NCI-H2196 treated with DMSO at 0.1 percent for 48 hours (cell line): Measurements from ENCODE around the gene RPS29.
A peak's percentile ranks its signal among the peaks of the same experiment; 100 is the strongest.
"Not testable (repeated sequence)": the region's sequence is repeated elsewhere in the genome, so short reads cannot be mapped to it uniquely, and the experiment has no call there.

Experiments used
- DNase-seq: peaks from one replicate; lab custom pipeline; 2025; ENCODE audit not compliant: unreplicated experiment; lab: John Stamatoyannopoulos, UW

RPS29 gene

DNA sequence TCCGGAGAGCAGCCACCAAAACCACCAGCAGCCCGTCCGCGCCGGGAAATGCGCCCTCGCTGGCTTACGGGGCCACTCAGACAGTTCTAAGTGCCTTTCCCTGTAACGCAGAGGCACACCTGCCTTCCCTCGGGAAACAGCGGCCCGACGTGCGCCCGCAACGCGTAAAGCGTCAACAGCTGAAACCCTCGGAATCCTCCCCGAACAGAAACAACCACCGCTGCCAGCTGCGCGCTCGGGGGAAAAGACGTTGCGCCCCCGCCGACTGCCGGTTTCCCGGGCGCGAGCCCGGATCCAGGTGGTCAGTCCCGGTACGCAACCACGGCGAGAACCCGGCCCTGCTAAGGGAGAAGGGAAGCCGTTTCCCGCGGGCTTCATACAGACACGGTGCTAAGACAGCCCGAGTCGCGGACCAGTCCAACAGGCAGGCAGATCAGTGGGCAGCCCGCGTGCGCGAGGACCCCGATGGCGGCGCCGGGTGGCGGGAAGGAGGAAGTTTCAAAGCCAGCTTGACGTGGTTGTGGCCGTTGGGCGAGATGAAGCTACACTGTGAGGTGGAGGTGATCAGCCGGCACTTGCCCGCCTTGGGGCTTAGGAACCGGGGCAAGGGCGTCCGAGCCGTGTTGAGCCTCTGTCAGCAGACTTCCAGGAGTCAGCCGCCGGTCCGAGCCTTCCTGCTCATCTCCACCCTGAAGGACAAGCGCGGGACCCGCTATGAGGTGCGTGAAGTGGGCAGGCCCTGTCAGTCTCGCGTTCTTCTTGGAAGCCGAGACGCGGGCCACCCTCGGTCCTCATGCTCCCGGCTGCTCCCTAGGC lies 12.5 kb upstream of the RPS29 start, which contains the start of gene LRR1:
TSS of gene LRR1 (plus strand) at position 456 of the 816 bp plus-strand sequence. CDS start at position 537, 81 bp downstream.
- peak; percentile 72 for DNase-seq

DNA sequence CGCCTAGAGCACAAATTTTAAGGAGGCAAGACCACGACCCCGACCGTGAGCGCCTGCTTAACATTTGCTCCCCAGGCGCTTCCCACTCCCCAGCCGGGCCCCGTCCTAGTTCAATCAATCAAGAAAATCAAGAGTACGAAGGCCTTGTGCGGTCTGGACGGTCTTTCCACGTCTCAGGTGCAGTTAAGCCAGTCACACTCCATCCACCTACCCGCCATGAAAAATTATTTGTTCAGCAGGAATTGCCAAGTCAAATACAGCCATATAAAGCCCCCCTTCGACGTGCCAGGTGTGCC lies 12.0 kb upstream of the RPS29 start:
- DNase-seq: no peak

DNA sequence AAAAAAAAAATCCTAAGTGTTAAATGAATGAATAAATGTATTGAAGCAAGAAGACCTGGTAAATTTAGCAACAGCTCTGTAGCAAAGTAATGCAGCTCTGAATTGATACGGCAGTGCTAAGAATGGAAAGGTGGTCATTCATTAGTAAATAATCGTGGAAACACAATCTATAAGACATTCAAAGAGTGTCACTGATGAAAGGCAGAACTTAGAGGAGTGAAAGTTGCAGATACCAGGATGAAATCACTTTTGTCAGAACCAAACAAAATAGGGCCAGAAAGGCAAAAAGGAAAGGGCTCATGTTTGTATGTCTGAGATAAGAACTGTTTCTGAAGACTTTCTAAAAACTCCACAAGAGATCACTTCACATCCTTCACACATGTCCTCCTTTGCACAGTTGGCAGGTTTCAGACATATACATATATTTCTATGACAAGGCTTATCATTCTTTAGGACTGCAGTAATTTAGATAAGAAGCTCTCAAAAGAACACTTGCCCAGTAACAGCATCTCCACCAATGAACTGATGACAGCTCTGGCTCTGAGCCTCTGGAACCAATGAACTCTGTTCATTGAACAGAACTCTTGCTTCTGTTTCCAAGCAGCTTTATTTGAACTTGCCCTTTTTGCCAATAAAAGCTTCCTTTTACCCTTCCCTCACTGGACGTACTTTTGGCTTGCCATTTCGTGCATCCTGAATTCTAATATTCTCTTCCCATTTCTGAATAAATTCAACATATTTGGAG lies 8.3 kb upstream of the RPS29 start:
- no peak for DNase-seq

GRCh38 chr14:49593016-49593415 lies 6.8 kb upstream of the RPS29 start:
- DNase-seq: no peak

DNA sequence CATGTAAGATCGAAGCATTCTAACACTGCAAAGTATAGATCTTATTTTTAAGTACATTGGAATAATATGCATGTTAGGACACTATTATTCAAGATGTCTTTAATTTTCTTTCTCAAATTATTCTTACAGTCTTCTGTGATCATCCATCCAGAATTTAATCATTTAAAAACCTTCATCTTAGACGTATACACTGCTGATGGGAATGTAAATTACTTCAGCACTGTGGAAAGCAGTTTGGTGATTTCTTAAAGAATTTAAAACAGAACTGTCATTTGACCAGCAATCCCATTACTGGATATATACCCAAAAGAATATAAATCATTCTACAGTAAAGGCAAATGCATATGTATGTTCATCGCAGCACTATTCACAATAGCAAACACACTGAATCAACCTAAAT lies 3.2 kb upstream of the RPS29 start:
- DNase-seq: no peak

- DNase-seq: peak; percentile 35
Measured at GRCh38 chr14:49586673-49587460, 687 bp upstream of the RPS29 start.

DNA sequence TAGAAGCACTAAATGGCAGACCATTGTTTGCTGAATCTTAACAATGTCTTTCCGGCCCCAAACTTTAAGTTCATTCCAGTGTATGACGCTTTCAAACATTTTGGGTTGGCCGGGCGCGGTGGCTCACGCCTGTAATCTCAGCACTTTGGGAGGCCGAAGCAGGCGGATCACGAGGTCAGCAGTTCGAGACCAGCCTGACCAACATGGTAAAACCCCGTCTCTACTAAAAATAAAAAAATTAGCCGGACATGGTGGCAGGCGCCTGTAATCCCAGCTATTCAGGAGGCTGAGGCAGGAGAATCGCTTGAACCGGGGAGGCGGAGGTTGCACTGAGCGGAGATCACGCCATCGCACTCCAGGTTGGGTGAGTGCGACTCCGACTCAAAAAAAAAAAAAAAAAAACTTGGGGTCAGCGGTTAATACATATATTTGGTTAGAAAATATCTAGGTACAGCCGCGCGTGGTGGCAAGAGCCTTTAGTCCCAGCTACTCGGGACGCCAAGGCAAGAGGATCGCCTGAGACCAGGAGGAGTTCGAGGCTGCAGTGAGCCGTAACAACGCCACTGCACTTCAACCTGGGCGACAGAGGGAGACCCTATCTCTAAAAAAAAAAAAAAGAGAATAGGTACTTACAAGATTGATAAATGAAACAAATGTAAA lies 1.1 kb downstream of the RPS29 start:
- not testable (repeated sequence) for DNase-seq

DNA sequence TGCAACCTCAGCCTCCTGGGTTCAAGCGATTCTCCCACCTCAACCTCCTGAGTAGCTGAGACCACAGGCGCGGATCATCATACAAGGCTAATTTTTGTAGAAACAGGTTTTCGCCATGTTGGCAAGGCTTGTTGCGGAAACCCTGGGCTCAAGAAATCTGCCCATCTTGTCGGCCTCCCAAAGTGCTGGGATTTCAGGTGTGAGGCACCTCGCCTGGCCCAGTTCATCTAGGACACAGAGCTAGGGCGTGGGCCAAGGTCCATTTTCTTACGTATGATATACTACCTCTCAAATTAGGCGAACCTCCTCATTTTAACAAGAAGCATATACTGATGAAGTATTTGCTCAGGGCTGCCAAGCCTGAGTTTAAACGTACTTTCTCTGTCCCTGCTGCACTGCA lies 2.1 kb downstream of the RPS29 start:
- DNase-seq: no peak

GRCh38 chr14:49583629-49584028 lies 2.6 kb downstream of the RPS29 start:
- DNase-seq: no peak

DNA sequence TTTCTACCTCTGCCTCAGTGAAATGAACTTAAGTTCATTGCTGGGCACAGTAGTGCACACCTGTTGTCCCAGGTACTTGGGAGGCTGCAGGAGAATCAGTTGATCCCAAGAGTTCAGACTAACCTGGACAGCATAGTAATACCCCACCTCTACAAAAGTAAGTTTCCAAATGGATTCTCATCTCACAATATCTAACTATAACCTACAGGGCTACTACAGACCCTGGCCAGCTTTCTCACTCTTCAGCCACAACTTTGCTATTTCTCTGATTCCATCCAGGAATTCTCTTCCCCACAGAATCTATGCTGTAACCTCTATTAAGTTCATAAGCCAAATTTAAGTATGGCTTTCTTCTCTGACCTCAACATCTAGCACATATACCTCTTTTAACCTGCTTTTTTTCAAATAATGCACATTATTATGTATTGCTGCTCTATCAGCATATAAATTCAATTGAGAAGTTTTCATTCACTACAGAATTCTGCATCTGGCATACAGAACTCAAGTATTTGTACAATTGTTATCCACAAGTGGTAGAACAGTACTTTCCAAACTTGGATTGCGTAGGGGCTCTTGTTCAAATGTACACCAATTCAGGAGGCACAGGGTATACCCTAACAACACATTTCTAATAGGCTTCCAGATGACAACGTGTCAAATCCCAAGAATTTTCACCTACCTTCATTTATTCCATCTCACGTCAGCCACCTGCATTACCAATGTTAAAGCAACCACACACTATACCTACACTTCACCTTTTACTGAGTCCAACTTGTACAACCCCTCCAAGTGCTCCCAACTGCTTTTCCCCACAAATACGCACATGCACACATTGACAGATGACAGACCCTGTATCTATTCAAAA lies 3.8 kb downstream of the RPS29 start:
- DNase-seq: no peak

- DNase-seq: no peak
Measured at GRCh38 chr14:49581209-49582112, 4.7 kb downstream of the RPS29 start.

DNA sequence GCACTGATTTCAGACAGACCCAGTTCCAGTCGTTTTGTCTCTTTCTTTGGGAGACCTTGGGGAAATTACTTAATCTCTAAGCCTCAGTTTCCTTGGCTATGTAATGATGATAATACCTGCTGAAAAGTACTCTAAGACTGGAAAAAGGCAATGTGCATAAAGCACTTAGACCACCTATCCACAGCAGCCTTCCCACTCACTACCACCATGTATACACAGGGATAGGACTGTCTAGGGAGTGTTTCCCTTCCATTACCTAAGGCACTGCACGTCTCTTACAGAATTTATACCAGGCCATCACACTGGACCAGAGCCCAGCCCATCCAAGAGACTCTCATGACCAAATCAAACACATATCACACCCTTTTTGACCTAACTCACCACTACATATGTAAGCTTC lies 6.3 kb downstream of the RPS29 start:
- no peak for DNase-seq

DNA sequence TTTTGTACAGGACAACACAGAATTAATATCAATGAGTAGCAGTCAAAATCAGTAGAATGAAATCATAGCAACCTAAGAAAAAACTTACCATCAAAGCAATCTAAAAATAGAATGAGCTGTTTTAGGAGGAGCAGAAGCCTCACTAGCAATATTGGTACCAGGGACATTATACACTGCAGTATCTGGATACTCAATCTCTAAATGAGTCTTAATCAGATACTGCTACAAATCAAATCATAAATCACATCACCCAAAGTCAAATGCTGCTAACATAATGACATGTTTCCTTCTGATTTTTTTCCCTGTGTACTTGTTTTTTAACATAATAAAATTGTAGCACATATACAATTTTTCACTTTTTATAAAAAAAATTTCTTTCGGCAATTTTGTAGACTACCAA lies 8.0 kb downstream of the RPS29 start:
- no peak for DNase-seq

GRCh38 chr14:49574038-49574437 lies 12.1 kb downstream of the RPS29 start:
- no peak for DNase-seq

GRCh38 chr14:49569281-49569680 lies 16.9 kb downstream of the RPS29 start:
- no peak for DNase-seq

DNA sequence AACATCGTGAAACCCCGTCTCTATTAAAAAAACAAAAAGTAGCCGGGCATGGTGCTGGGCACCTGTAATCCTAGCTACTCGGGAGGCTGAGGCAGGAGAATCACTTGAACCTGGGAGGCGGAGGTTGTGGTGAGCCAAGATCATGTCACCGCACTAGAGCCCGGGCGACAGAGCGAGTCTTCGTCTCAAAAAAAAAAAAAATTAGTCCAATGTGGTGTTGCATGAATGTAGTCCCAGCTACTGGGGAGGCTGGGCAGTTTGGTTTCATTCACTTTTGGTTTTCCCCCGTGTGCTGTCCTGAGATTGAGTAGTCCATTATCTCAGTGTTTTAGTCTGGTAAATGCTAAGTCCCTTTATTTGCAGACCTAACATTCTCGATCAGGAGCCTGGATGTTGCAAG lies 19.5 kb downstream of the RPS29 start:
- no peak for DNase-seq

GRCh38 chr14:49559979-49560768 lies 26.0 kb downstream of the RPS29 start:
- no peak for DNase-seq

- DNase-seq: no peak
Measured at GRCh38 chr14:49553892-49554291, 32.3 kb downstream of the RPS29 start.
